K562 (cell line): ENCODE results near the gene SGK1. TPM values are rescaled to one million over a fixed set of nuclear protein-coding genes. Genes with fewer than 3 reads are reported as not detected.

Experiments
- CBFA2T2 ChIP-seq: fragments of 450-650 bp; conservative IDR thresholded peaks from 2 replicates; pipeline ENCODE4 v1.6.1; 2017; ENCODE audit warnings: mild to moderate bottlenecking
- ELF1 ChIP-seq: fragments of 200-800 bp; sonication (Bioruptor generic); IDR thresholded peaks from 2 replicates; pipeline ENCODE4 v1.6.1; 2016; ENCODE audit warnings: missing genetic modification characterization, missing compliant biosample characterization
- EP400 ChIP-seq: fragments of 450-650 bp; IDR thresholded peaks from 2 replicates; pipeline ENCODE4 v1.6.1; 2017; ENCODE audit warnings: antibody characterized with exemption, mild to moderate bottlenecking, moderate library complexity
- ETV6 ChIP-seq, 3 experiments: fragments of 150-350 bp in 1 of 3; sonication (generic) in 1 of 3; formaldehyde crosslinking in 1 of 3; IDR thresholded peaks; 2 replicates each; pipeline versions ENCODE4 v1.6.1 to v1.8.0; 2014 to 2022; ENCODE audit warnings: borderline replicate concordance in 2 of 3, low read depth in 2 of 3, antibody characterized with exemption in 1 of 3, low read length in 1 of 3, mild to moderate bottlenecking in 1 of 3, missing genetic modification reagents in 1 of 3
- FOXM1 ChIP-seq, 2 experiments: fragments of 450-650 bp in 1 of 2; sonication (generic) in 1 of 2; formaldehyde crosslinking in 1 of 2; IDR thresholded peaks; 2 replicates each; pipeline versions ENCODE4 v1.6.1 to v1.9.0; 2017 to 2022; ENCODE audit warnings: low read depth in 2 of 2, mild to moderate bottlenecking in 2 of 2, missing genetic modification reagents in 1 of 2, moderate library complexity in 1 of 2
- MED1 ChIP-seq: sonication (generic); formaldehyde crosslinking; IDR thresholded peaks from 2 replicates; pipeline ENCODE4 v1.8.1; 2023; ENCODE audit warnings: missing genetic modification reagents, borderline replicate concordance
- MITF ChIP-seq: IDR thresholded peaks from 2 replicates; pipeline ENCODE4 v1.6.1; 2014; ENCODE audit warnings: antibody characterized with exemption
- MYNN ChIP-seq, 2 experiments: sonication (generic); formaldehyde crosslinking in 1 of 2; IDR thresholded peaks; 2 replicates each; pipeline versions ENCODE4 v1.5.0 to v1.6.1; 2016 to 2020; ENCODE audit warnings: antibody characterized with exemption in 1 of 2, missing genetic modification reagents in 1 of 2
- PML ChIP-seq: IDR thresholded peaks from 2 replicates; pipeline ENCODE4 v1.6.1; 2012; ENCODE audit warnings: low read length, inconsistent platforms
- TEAD4 ChIP-seq, 2 experiments: sonication (generic) in 1 of 2; formaldehyde crosslinking in 1 of 2; IDR thresholded peaks; 2 replicates each; pipeline versions ENCODE4 v1.6.1 to v1.8.0; 2012 to 2022; ENCODE audit warnings: borderline replicate concordance in 1 of 2, inconsistent platforms in 1 of 2, low read length in 1 of 2, mild to moderate bottlenecking in 1 of 2, missing genetic modification reagents in 1 of 2
- TSHZ1 ChIP-seq: fragments of 250-450 bp; sonication (Bioruptor Pico); IDR thresholded peaks from 2 replicates; pipeline ENCODE4 v1.4.0; 2020; ENCODE audit warnings: mild to moderate bottlenecking, moderate library complexity
- ZBTB5 ChIP-seq: fragments of 450-650 bp; IDR thresholded peaks from 2 replicates; pipeline ENCODE4 v1.6.1; 2017; ENCODE audit warnings: antibody characterized with exemption
- ZNF184 ChIP-seq: sonication (generic); formaldehyde crosslinking; IDR thresholded peaks from 2 replicates; pipeline ENCODE4 v1.5.0; 2020; ENCODE audit warnings: missing genetic modification reagents
- ZNF197 ChIP-seq: fragments of 200-800 bp; sonication (Bioruptor generic); IDR thresholded peaks from 2 replicates; pipeline ENCODE4 v1.6.1; 2016; ENCODE audit warnings: low read depth, missing genetic modification characterization, missing compliant biosample characterization
- ZNF24 ChIP-seq: fragments of 450-650 bp; IDR thresholded peaks from 2 replicates; pipeline ENCODE4 v1.6.1; 2016
- polyA plus RNA-seq, 8 experiments: library from polyadenylated mRNA; depleted of rRNA in 4 of 8; stranded (reverse) in 5 of 8; unstranded in 3 of 8; fragments of >200 nt; fragmentation: Nextera tagmentation in 2 of 8; fragmentation: Illumina TruSeq in 1 of 8; extraction: Ambion mirVana in 2 of 8; extraction: Trizol in 1 of 8; gene quantifications; 2 replicates each; pipeline versions ENCODE4 v1.2.1 to v1.2.3, GENCODE V29; 2011 to 2014; ENCODE audit warnings: inconsistent platforms in 1 of 8, missing spikeins in 1 of 8
- total RNA-seq, 7 experiments: library from RNA; depleted of rRNA in 6 of 7; stranded (reverse); fragments of >200 nt in 6 of 7; fragmentation: Illumina TruSeq in 2 of 7; extraction: Trizol in 2 of 7; gene quantifications; 2 replicates each; pipeline versions ENCODE4 v1.2.1 to v1.2.3, GENCODE V29; 2011 to 2021; ENCODE audit warnings: low replicate concordance in 1 of 7
- TF ChIP-seq, protein P1 (sequence below): conservative IDR thresholded peaks from 2 replicates; pipeline ENCODE4 v1.6.1; 2011; ENCODE audit warnings: low read depth, mild to moderate bottlenecking, low read length; ENCODE audit not compliant: control insufficient read depth
- TF ChIP-seq, protein P2 (sequence below): sonication (generic); formaldehyde crosslinking; IDR thresholded peaks from 2 replicates; pipeline ENCODE4 v1.9.0; 2022; ENCODE audit warnings: mild to moderate bottlenecking, missing genetic modification reagents

SGK1 gene
- total and polyA plus RNA-seq, 9 of the 15 experiments (the other 6 are each of a cell fraction or from before 2014, with no cell fraction given), result 3.5 to 7.2 (median 3.9) TPM

DNA sequence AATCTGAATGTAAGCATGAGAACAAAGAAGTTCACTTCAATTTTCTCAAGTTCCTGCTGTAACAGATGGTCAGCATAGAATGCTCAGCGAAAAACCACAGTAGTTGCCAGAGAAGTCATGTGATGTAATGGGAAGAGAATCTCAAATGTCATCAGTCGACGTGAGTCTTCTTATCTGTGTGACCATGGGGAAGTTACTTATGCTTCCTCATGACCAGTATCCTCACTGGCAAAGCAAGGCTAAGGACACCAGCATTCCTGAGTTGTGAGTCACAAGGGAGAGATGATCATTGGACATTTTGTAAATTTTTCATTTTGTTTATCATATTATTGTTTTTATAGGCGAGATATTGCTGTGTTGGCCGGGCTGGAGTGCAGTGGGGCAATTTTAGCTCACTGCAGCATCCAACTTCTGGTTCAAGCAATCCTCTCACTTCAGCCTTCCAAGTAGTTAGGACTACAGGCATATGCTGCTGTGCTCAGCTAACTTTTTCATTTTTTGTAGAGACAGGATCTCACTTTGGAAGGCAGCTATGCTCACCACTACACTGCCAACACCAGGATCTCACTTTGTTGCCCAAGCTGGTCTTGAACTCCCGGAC is 21.9 kb downstream of the SGK1 start (continued):
- TF ChIP-seq, protein P1, sequence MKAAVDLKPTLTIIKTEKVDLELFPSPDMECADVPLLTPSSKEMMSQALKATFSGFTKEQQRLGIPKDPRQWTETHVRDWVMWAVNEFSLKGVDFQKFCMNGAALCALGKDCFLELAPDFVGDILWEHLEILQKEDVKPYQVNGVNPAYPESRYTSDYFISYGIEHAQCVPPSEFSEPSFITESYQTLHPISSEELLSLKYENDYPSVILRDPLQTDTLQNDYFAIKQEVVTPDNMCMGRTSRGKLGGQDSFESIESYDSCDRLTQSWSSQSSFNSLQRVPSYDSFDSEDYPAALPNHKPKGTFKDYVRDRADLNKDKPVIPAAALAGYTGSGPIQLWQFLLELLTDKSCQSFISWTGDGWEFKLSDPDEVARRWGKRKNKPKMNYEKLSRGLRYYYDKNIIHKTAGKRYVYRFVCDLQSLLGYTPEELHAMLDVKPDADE, result no peak
- TF ChIP-seq ZNF184 (CRISPR knock-in tag) (no peak), PML (0 out of 2 replicates have a peak, but pooled peaks have one; percentile 47), CBFA2T2 (peak; percentile 83), FOXM1 (IDR thresholded peaks at IDR 0.05; ENCODE audit: low read depth) (peak; percentile 67), FOXM1 (CRISPR knock-in tag; IDR thresholded peaks at IDR 0.05; ENCODE audit: low read depth) (no peak), EP400 (peak; percentile 60), MED1 (CRISPR knock-in tag) (no peak), ELF1 (no peak; the same call in none of the 2 replicates), ZNF197 (CRISPR knock-in tag) (peak; percentile 78; the same call in 1 of the 2 replicates), ETV6 (IDR thresholded peaks at IDR 0.05; ENCODE audit: borderline replicate concordance in 1 of 2, low read depth in 2 of 2, low read length in 1 of 2) (peak in 1 of 2 experiments; percentile 78; a peak in 2 of 4 replicates), ETV6 (CRISPR knock-in tag; IDR thresholded peaks at IDR 0.05; ENCODE audit: borderline replicate concordance) (no peak), TEAD4 (IDR thresholded peaks at IDR 0.05; ENCODE audit: low read length) (peak; percentile 96), TEAD4 (CRISPR knock-in tag; IDR thresholded peaks at IDR 0.05; ENCODE audit: borderline replicate concordance) (no peak), ZBTB5 (no peak), ZNF24 (peak; percentile 25; the same call in 1 of the 2 replicates), TSHZ1 (CRISPR knock-in tag) (no peak), MITF (peak; percentile 96), MYNN (IDR thresholded peaks at IDR 0.05) (0 out of 2 replicates have a peak, but pooled peaks have one; percentile 36), MYNN (CRISPR knock-in tag; IDR thresholded peaks at IDR 0.05) (no peak)
- TF ChIP-seq, protein P2, sequence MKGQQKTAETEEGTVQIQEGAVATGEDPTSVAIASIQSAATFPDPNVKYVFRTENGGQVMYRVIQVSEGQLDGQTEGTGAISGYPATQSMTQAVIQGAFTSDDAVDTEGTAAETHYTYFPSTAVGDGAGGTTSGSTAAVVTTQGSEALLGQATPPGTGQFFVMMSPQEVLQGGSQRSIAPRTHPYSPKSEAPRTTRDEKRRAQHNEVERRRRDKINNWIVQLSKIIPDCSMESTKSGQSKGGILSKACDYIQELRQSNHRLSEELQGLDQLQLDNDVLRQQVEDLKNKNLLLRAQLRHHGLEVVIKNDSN, result peak; percentile 77
